LNCaP clone FGC (cell line): ENCODE results near the gene RMC1.

Experiments used
- DNase-seq: peaks from one replicate; pipeline ENCODE4 v3.0.0-alpha.2; 2011; ENCODE audit warnings: low read depth
- H3K4me3 ChIP-seq: 2 replicates; pipeline ENCODE4 v1.5.1; 2011; ENCODE audit warnings: mild to moderate bottlenecking, low read depth, low read length, control low read depth
- CTCF ChIP-seq: IDR thresholded peaks from 2 replicates; pipeline ENCODE4 v1.5.1; 2012; ENCODE audit warnings: mild to moderate bottlenecking; ENCODE audit not compliant: control insufficient read depth, insufficient read depth; ENCODE audit errors: extremely low read depth

Gene RMC1

GRCh38 chr18:23512641-23513040, 9.3 kb downstream of the RMC1 start:
- H3K4me3 ChIP-seq, result no peak overlapping the region
- TF ChIP-seq CTCF, result no peak
- DNase-seq, result no peak

- TF ChIP-seq CTCF, result peak; percentile 99
- no peak overlapping the region for H3K4me3 ChIP-seq
Observed at GRCh38 chr18:23515911-23516546, 12.7 kb downstream of the RMC1 start.

GRCh38 chr18:23519734-23520133, 16.4 kb downstream of the RMC1 start:
- DNase-seq, result no peak
- H3K4me3 ChIP-seq, result no peak overlapping the region
- no peak for TF ChIP-seq CTCF

More at GRCh38 chr18:23515911-23516546, 12.7 kb downstream of the RMC1 start:
- no peak for DNase-seq

GRCh38 chr18:23521271-23521670, 18.0 kb downstream of the RMC1 start:
- TF ChIP-seq CTCF, result no peak
- no peak for DNase-seq

GRCh38 chr18:23521907-23522306, 18.6 kb downstream of the RMC1 start:
- no peak overlapping the region for H3K4me3 ChIP-seq
- TF ChIP-seq CTCF, result no peak
- no peak for DNase-seq

More at GRCh38 chr18:23521271-23521670, 18.0 kb downstream of the RMC1 start:
- H3K4me3 ChIP-seq, result no peak overlapping the region

- no peak for DNase-seq
- H3K4me3 ChIP-seq, result no peak overlapping the region
- no peak for TF ChIP-seq CTCF
Observed at GRCh38 chr18:23523429-23524212, 20.3 kb downstream of the RMC1 start.
